ENCODE measurements around the gene GAD1.

GAD1 gene

DNA sequence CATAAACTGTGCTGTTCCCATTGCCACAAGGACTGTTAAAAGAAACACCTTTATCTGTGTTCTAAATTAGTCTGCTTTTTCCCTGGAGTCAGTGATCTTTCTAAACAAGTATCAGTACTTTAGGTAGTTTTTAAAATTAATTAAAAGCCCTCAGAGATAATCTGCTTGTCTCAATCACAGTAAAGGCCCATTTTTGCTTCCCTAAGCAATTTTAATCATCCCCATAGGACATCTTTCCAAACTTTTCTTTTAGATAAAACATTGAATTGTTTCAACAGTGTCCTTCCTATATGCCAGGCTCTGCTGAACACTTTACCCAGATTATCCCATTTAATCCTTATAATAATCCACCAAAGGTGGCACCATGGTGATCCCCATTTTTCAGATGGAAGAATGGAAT lies 42.6 kb upstream of the GAD1 start:
- TF ChIP-seq TEAD4 (IDR thresholded peaks at IDR 0.05), result no peak
- no peak for TF ChIP-seq YY1 (IDR thresholded peaks at IDR 0.05; ENCODE audit: low read depth)
- TF ChIP-seq EP300 (IDR thresholded peaks at IDR 0.05; ENCODE audit: borderline replicate concordance), result no peak
- TF ChIP-seq, protein P1, sequence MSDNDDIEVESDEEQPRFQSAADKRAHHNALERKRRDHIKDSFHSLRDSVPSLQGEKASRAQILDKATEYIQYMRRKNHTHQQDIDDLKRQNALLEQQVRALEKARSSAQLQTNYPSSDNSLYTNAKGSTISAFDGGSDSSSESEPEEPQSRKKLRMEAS (IDR thresholded peaks at IDR 0.05), result no peak

GRCh38 chr2:170778900-170779299 lies 37.8 kb upstream of the GAD1 start:
- TF ChIP-seq EP300 (IDR thresholded peaks at IDR 0.05; ENCODE audit: borderline replicate concordance), result no peak
- TF ChIP-seq, protein P1 (IDR thresholded peaks at IDR 0.05), result no peak
- TF ChIP-seq, protein P2, sequence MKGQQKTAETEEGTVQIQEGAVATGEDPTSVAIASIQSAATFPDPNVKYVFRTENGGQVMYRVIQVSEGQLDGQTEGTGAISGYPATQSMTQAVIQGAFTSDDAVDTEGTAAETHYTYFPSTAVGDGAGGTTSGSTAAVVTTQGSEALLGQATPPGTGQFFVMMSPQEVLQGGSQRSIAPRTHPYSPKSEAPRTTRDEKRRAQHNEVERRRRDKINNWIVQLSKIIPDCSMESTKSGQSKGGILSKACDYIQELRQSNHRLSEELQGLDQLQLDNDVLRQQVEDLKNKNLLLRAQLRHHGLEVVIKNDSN (IDR thresholded peaks at IDR 0.05), result no peak
- no peak for TF ChIP-seq TAF1 (IDR thresholded peaks at IDR 0.05; ENCODE audit: low read depth)
- no peak for TF ChIP-seq CEBPB (IDR thresholded peaks at IDR 0.05)

- TF ChIP-seq CREB1 (IDR thresholded peaks at IDR 0.05; ENCODE audit: low read depth) (no peak), RAD21 (IDR thresholded peaks at IDR 0.05; ENCODE audit: low read depth) (no peak), YY1 (IDR thresholded peaks at IDR 0.05; ENCODE audit: low read depth) (no peak), TCF12 (IDR thresholded peaks at IDR 0.05; ENCODE audit: low read depth) (no peak), FOXM1 (IDR thresholded peaks at IDR 0.05; ENCODE audit: borderline replicate concordance, low read depth) (no peak), EGR1 (IDR thresholded peaks at IDR 0.05) (no peak), CEBPB (IDR thresholded peaks at IDR 0.05) (no peak), NFIC (IDR thresholded peaks at IDR 0.05) (no peak), TAF1 (IDR thresholded peaks at IDR 0.05; ENCODE audit: low read depth) (no peak), TEAD4 (IDR thresholded peaks at IDR 0.05) (no peak), ZBTB7A (IDR thresholded peaks at IDR 0.05; ENCODE audit: low read depth) (no peak), EP300 (IDR thresholded peaks at IDR 0.05; ENCODE audit: borderline replicate concordance) (no peak), REST (IDR thresholded peaks at IDR 0.05; ENCODE audit: low read depth) (no peak)
- TF ChIP-seq, protein P1 (IDR thresholded peaks at IDR 0.05), result no peak
- TF ChIP-seq, protein P2 (IDR thresholded peaks at IDR 0.05), result no peak
These were observed 37.4 kb upstream of the GAD1 start for GRCh38 chr2:170779304-170779703.

DNA sequence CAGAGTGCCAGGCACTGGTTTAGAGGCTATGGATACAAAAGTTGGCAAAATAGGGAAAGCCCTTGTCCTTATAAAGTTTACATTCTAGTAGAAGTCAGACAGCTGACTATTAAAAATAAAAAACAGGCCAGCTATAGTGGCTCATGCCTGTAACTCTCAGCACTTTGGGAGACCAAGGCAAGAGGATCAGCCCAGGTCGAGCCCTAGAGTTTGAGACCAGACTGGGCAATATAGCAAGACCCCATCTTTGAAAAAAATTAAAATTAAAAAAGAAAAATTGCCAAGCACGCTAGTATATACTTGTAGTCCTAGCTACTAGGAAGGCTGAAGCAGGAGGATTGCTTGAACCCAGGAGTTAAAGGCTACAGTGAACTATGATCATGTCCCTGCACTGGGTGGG lies 34.0 kb upstream of the GAD1 start:
- TF ChIP-seq CREB1 (IDR thresholded peaks at IDR 0.05; ENCODE audit: low read depth) (no peak), TEAD4 (IDR thresholded peaks at IDR 0.05) (no peak), EP300 (IDR thresholded peaks at IDR 0.05; ENCODE audit: borderline replicate concordance) (no peak)

GRCh38 chr2:170783549-170783948 lies 33.1 kb upstream of the GAD1 start:
- TF ChIP-seq TEAD4 (IDR thresholded peaks at IDR 0.05), result no peak
- TF ChIP-seq RAD21 (IDR thresholded peaks at IDR 0.05; ENCODE audit: low read depth), result no peak
- TF ChIP-seq NFIC (IDR thresholded peaks at IDR 0.05), result no peak
- TF ChIP-seq YY1 (IDR thresholded peaks at IDR 0.05; ENCODE audit: low read depth), result no peak
- TF ChIP-seq FOXM1 (IDR thresholded peaks at IDR 0.05; ENCODE audit: borderline replicate concordance, low read depth), result no peak
- TF ChIP-seq EGR1 (IDR thresholded peaks at IDR 0.05), result no peak
- no peak for TF ChIP-seq REST (IDR thresholded peaks at IDR 0.05; ENCODE audit: low read depth)
- no peak for TF ChIP-seq EP300 (IDR thresholded peaks at IDR 0.05; ENCODE audit: borderline replicate concordance)
- no peak for TF ChIP-seq CEBPB (IDR thresholded peaks at IDR 0.05)
- TF ChIP-seq, protein P1 (IDR thresholded peaks at IDR 0.05), result no peak
- no peak for TF ChIP-seq TCF12 (IDR thresholded peaks at IDR 0.05; ENCODE audit: low read depth)
- TF ChIP-seq ZBTB7A (IDR thresholded peaks at IDR 0.05; ENCODE audit: low read depth), result no peak
- no peak for TF ChIP-seq CREB1 (IDR thresholded peaks at IDR 0.05; ENCODE audit: low read depth)
- TF ChIP-seq TAF1 (IDR thresholded peaks at IDR 0.05; ENCODE audit: low read depth), result no peak
- TF ChIP-seq, protein P2 (IDR thresholded peaks at IDR 0.05), result no peak

DNA sequence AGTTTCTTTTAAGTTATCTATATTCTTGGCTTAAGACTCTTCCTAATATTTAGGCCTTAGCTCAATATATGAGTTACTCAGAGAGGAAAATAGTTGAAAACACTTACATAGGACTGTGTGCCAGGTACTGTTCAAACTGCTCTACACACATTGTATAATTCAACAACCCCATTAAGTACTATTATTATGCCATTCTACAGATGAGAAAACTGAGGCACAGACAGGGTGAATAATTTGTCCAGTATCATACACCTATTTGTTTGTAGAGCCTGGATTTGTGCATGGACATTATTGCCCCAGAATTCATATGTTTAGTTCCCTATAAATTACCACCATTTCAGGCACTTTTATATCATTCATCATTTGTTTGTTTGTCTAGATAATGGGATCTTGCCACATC lies 17.7 kb upstream of the GAD1 start:
- TF ChIP-seq, protein P1 (IDR thresholded peaks at IDR 0.05), result no peak
- TF ChIP-seq NFIC (IDR thresholded peaks at IDR 0.05) (no peak), REST (IDR thresholded peaks at IDR 0.05; ENCODE audit: low read depth) (no peak), CEBPB (IDR thresholded peaks at IDR 0.05) (no peak), FOXM1 (IDR thresholded peaks at IDR 0.05; ENCODE audit: borderline replicate concordance, low read depth) (no peak), TCF12 (IDR thresholded peaks at IDR 0.05; ENCODE audit: low read depth) (no peak), EGR1 (IDR thresholded peaks at IDR 0.05) (no peak), EP300 (IDR thresholded peaks at IDR 0.05; ENCODE audit: borderline replicate concordance) (no peak), CREB1 (IDR thresholded peaks at IDR 0.05; ENCODE audit: low read depth) (no peak), ZBTB7A (IDR thresholded peaks at IDR 0.05; ENCODE audit: low read depth) (no peak), RAD21 (IDR thresholded peaks at IDR 0.05; ENCODE audit: low read depth) (no peak), TAF1 (IDR thresholded peaks at IDR 0.05; ENCODE audit: low read depth) (no peak), YY1 (IDR thresholded peaks at IDR 0.05; ENCODE audit: low read depth) (no peak), TEAD4 (IDR thresholded peaks at IDR 0.05) (no peak)
- TF ChIP-seq, protein P2 (IDR thresholded peaks at IDR 0.05), result no peak
